Parathyroid adenoma (tissue), 2 donors: ENCODE results near the gene RAB3IL1.

Experiments used
- H2AFZ ChIP-seq: fragments of 300-600 bp; sonication (generic); one replicate; pipeline ENCODE4 v1.7.0; 2017; ENCODE audit warnings: antibody characterized with exemption, mild to moderate bottlenecking
- H3K27ac ChIP-seq: fragments of 300-600 bp; sonication (generic); one replicate; pipeline ENCODE4 v1.7.0; 2017
- H3K27me3 ChIP-seq: fragments of 300-600 bp; sonication (generic); one replicate; pipeline ENCODE4 v1.7.0; 2017; ENCODE audit warnings: low read length; ENCODE audit not compliant: control insufficient read depth, insufficient read depth
- H3K36me3 ChIP-seq: fragments of 300-600 bp; sonication (generic); one replicate; pipeline ENCODE4 v1.7.0; 2017; ENCODE audit warnings: low read length; ENCODE audit not compliant: control insufficient read depth, insufficient read depth
- H3K4me1 ChIP-seq: fragments of 300-600 bp; sonication (generic); one replicate; pipeline ENCODE4 v1.7.0; 2017; ENCODE audit warnings: control low read depth
- H3K4me2 ChIP-seq: fragments of 300-600 bp; sonication (generic); one replicate; pipeline ENCODE4 v1.7.0; 2017; ENCODE audit warnings: low read length
- H3K4me3 ChIP-seq: fragments of 300-600 bp; sonication (generic); one replicate; pipeline ENCODE4 v1.7.0; 2017; ENCODE audit warnings: low read depth, low read length
- H3K79me2 ChIP-seq: fragments of 300-600 bp; sonication (generic); one replicate; pipeline ENCODE4 v1.7.0; 2017; ENCODE audit warnings: control low read depth
- H3K9ac ChIP-seq: fragments of 300-600 bp; sonication (generic); one replicate; pipeline ENCODE4 v1.7.0; 2017; ENCODE audit warnings: mild to moderate bottlenecking
- H3K9me3 ChIP-seq: fragments of 300-600 bp; sonication (generic); one replicate; pipeline ENCODE4 v1.7.0; 2017; ENCODE audit warnings: low read length; ENCODE audit not compliant: control insufficient read depth
- TF ChIP-seq, protein P1 (sequence below): fragments of 300-600 bp; sonication (generic); IDR thresholded peaks from one replicate; pipeline ENCODE4 v1.7.0; 2017; ENCODE audit warnings: antibody characterized with exemption, mild to moderate bottlenecking
- donor health status: primary hyperparathyroidism.

RAB3IL1 gene

DNA sequence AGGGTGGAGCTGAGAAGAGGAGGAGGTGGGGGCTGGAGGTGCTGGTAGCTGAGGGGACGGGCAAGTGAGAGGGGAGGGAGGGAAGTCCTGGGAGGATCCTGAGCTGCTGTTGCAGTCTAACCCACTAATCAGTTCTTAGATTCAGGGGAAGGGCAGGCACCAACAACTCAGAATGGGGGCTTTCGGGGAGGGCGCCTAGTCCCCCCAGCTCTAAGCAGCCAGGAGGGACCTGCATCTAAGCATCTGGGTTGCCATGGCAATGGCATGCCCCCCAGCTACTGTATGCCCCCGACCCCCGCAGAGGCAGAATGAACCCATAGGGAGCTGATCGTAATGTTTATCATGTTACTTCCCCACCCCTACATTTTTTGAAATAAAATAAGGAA lies 50.4 kb downstream of the RAB3IL1 start:
- H3K36me3 ChIP-seq = no peaks in the 10 kb centered on the region
- TF ChIP-seq, protein P1, sequence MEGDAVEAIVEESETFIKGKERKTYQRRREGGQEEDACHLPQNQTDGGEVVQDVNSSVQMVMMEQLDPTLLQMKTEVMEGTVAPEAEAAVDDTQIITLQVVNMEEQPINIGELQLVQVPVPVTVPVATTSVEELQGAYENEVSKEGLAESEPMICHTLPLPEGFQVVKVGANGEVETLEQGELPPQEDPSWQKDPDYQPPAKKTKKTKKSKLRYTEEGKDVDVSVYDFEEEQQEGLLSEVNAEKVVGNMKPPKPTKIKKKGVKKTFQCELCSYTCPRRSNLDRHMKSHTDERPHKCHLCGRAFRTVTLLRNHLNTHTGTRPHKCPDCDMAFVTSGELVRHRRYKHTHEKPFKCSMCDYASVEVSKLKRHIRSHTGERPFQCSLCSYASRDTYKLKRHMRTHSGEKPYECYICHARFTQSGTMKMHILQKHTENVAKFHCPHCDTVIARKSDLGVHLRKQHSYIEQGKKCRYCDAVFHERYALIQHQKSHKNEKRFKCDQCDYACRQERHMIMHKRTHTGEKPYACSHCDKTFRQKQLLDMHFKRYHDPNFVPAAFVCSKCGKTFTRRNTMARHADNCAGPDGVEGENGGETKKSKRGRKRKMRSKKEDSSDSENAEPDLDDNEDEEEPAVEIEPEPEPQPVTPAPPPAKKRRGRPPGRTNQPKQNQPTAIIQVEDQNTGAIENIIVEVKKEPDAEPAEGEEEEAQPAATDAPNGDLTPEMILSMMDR = no peak

DNA sequence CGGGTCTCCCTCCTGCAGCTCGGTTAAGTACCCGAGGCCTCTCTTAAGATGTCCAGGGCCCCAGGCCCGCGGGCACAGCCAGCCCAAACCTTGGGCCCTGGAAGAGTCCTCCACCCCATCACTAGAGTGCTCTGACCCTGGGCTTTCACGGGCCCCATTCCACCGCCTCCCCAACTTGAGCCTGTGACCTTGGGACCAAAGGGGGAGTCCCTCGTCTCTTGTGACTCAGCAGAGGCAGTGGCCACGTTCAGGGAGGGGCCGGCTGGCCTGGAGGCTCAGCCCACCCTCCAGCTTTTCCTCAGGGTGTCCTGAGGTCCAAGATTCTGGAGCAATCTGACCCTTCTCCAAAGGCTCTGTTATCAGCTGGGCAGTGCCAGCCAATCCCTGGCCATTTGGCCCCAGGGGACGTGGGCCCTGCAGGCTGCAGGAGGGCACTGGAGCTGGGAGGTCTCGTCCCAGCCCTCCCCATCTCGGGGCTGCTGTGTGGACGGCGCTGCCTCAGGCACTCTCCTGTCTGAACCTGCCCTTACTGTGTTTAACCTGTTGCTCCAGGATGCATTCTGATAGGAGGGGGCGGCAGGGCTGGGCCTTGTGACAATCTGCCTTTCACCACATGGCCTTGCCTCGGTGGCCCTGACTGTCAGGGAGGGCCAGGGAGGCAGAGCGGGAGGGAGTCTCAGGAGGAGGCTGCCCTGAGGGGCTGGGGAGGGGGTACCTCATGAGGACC lies 51.0 kb downstream of the RAB3IL1 start:
- TF ChIP-seq, protein P1 = no peak
- no peaks in the 10 kb centered on the region for H3K9me3 ChIP-seq
- no peak overlapping the region for H3K9ac ChIP-seq
- no peaks in the 10 kb centered on the region for H3K4me1 ChIP-seq
- H3K27ac ChIP-seq = no peak overlapping the region
- no peak overlapping the region for H3K4me2 ChIP-seq
- H3K36me3 ChIP-seq = no peaks in the 10 kb centered on the region
- no peaks in the 10 kb centered on the region for H3K79me2 ChIP-seq
- H3K27me3 ChIP-seq = no peaks in the 10 kb centered on the region
- H2AFZ ChIP-seq = no peak overlapping the region
- H3K4me3 ChIP-seq = no peak overlapping the region

More for the DNA sequence above, 50.4 kb downstream of the RAB3IL1 start:
- Histone ChIP-seq H3K9me3 (no peaks in the 10 kb centered on the region), H3K4me3 (no peak overlapping the region), H2AFZ (no peak overlapping the region), H3K4me1 (no peaks in the 10 kb centered on the region), H3K27me3 (no peaks in the 10 kb centered on the region), H3K27ac (no peak overlapping the region), H3K4me2 (no peak overlapping the region), H3K79me2 (no peaks in the 10 kb centered on the region), H3K9ac (no peak overlapping the region)

DNA sequence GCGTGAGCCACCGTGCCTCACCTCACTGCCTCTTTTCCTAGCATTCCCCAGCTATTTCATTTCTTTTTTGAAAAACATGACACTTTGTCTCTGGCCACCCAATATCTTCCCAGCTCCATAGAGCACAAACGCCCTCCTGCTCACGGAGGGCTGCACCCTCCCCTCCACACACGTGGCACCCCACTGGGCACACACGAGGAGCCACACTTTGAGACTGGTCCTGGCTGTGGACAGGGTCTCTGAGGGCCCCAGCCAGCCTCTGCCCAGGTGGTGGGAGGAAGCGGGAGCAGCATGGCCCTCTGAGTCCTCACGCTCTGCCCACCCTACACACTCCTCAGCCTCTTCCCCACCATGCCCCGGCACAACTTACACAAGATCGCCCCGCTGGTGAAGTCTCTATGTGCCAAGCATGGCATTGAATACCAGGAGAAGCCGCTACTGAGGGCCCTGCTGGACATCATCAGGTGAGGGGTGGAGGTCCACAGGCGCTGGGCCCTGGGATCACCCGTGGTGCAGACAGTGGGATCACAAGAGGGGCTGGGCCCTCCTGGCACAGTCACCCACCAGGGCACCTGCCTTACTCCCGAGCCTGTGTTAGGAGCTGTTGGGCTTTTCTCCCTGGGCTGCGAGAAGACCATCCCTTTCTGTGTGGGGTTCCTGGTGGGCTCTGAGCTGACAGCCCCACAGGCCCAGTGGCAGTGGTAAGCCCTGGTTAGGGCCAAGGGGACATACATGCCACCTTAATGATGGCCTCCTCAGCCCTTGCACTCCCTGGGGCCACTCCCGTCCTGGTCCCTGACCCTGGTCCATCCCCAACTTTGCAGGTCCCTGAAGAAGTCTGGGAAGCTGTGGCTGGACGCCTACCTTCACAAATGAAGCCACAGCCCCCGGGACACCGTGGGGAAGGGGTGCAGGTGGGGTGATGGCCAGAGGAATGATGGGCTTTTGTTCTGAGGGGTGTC lies 52.3 kb downstream of the RAB3IL1 start:
- H3K27me3 ChIP-seq = no peaks in the 10 kb centered on the region
- H3K4me2 ChIP-seq = no peak overlapping the region
- H3K4me3 ChIP-seq = no peak overlapping the region
- TF ChIP-seq, protein P1 = no peak
- H3K36me3 ChIP-seq = no peaks in the 10 kb centered on the region
- no peaks in the 10 kb centered on the region for H3K79me2 ChIP-seq
- no peak overlapping the region for H2AFZ ChIP-seq
- H3K9ac ChIP-seq = no peak overlapping the region
- no peaks in the 10 kb centered on the region for H3K4me1 ChIP-seq
- no peaks in the 10 kb centered on the region for H3K9me3 ChIP-seq
- H3K27ac ChIP-seq = no peak overlapping the region

DNA sequence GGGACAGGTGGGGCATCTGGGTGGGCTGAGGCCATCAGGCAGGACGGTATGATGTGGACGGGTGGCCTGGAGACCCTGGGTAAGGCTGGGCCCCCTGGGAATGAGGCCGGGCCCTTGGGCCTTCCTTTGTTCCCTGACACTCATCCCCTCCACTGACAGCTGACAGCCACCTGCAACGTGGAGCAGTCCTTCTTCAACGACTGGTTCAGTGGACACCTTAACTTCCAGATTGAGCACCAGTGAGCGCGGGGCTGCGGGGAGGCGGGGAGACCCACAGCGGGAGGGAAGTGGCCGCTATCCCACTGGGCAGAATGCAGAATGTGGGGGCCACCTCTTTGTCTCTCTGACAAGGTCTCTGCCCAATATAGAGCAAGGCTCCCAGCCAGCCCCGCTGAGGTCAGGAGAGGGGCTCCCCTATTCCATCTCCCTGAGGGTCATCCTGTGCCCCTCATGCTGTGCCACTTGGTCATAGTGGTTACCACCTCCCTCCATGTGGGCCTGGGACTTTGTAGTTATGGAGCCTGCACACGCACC lies 53.8 kb downstream of the RAB3IL1 start:
- Histone ChIP-seq H3K9ac (no peak overlapping the region), H3K4me1 (no peaks in the 10 kb centered on the region), H3K36me3 (no peaks in the 10 kb centered on the region), H3K27me3 (no peaks in the 10 kb centered on the region), H3K27ac (no peak overlapping the region), H3K79me2 (no peaks in the 10 kb centered on the region), H3K4me2 (no peak overlapping the region), H3K4me3 (no peak overlapping the region), H3K9me3 (no peaks in the 10 kb centered on the region), H2AFZ (no peak overlapping the region)
- TF ChIP-seq, protein P1 = no peak
